Panc1 (cell line): ENCODE data around the gene ZBTB20. TPM values are rescaled to one million over a fixed set of nuclear protein-coding genes. Genes with fewer than 3 reads are reported as not detected.

Experiments
- ATAC-seq: fragments of 200-7000 bp; cut with Tn5 transposase; 2 replicates; pipeline ENCODE4 v1.9.1; 2020; ENCODE audit warnings: mild to moderate bottlenecking, moderate library complexity
- BruUV-seq: library from RNA; stranded (reverse); fragments of 400-500 nt; replicated peaks from 2 replicates; lab custom pipeline; 2021; lab: Mats Ljungman, UMichigan
- CTCF ChIA-PET: fragments of 300-600 bp; sonication (Branson Sonifier 250); formaldehyde crosslinking; loops from one replicate; lab custom pipeline; 2022; ENCODE audit warnings: antibody characterized with exemption; lab: Charles Lee
- POLR2A ChIA-PET: fragments of 300-600 bp; sonication (Branson Sonifier 250); formaldehyde crosslinking; loops from one replicate; lab custom pipeline; 2022; ENCODE audit warnings: antibody characterized with exemption; lab: Charles Lee
- DNase-seq: peaks from one replicate; pipeline ENCODE4 v3.0.0-alpha.2; 2010; ENCODE audit warnings: low read depth, low spot score
- H3K27ac ChIP-seq: 2 replicates; pipeline ENCODE4 v1.5.1; 2011; ENCODE audit warnings: mild to moderate bottlenecking, low read length, inconsistent platforms
- H3K27me3 ChIP-seq: fragments of 200-500 bp; sonication (Bioruptor generic); 2 replicates; pipeline ENCODE4 v1.6.0; 2014; ENCODE audit warnings: low read length, inconsistent platforms; ENCODE audit not compliant: control insufficient read depth, insufficient read depth
- H3K36me3 ChIP-seq: fragments of 200-500 bp; sonication (Bioruptor generic); 2 replicates; pipeline ENCODE4 v1.5.1; 2014; ENCODE audit warnings: inconsistent platforms, mild to moderate bottlenecking, low read length, moderate library complexity; ENCODE audit not compliant: control insufficient read depth, insufficient read depth
- H3K4me1 ChIP-seq: 2 replicates; pipeline ENCODE4 v1.5.1; 2011; ENCODE audit warnings: inconsistent platforms, mild to moderate bottlenecking, low read length, moderate library complexity; ENCODE audit not compliant: control insufficient read depth, insufficient read depth
- H3K4me3 ChIP-seq, 2 experiments: 2 replicates each; pipeline ENCODE4 v1.5.1; 2011 to 2012; ENCODE audit warnings: low read depth in 2 of 2, low read length in 2 of 2, mild to moderate bottlenecking in 2 of 2, inconsistent platforms in 1 of 2, moderate library complexity in 1 of 2
- H3K9me3 ChIP-seq: fragments of 200-500 bp; sonication (Bioruptor generic); 2 replicates; pipeline ENCODE4 v1.5.1; 2014; ENCODE audit warnings: low read depth, mild to moderate bottlenecking, inconsistent platforms, low read length, moderate library complexity; ENCODE audit not compliant: control insufficient read depth, insufficient read depth
- POLR2AphosphoS5 ChIP-seq: IDR thresholded peaks from 2 replicates; pipeline ENCODE4 v1.6.1; 2012; ENCODE audit warnings: mild to moderate bottlenecking, low read depth, low read length, moderate library complexity
- SIN3A ChIP-seq: IDR thresholded peaks from 2 replicates; pipeline ENCODE4 v1.6.1; 2012; ENCODE audit warnings: low read depth, mild to moderate bottlenecking, low read length, moderate library complexity, borderline replicate concordance; ENCODE audit not compliant: insufficient read depth
- TCF7L2 ChIP-seq: IDR thresholded peaks from 2 replicates; pipeline ENCODE4 v1.6.1; 2011; ENCODE audit warnings: mild to moderate bottlenecking, low read depth, low read length, inconsistent platforms
- in situ Hi-C: cut with HindIII; loops from 2 replicates; pipeline ENCODE4 v1.10.0; 2016; ENCODE audit warnings: low sequenced_read_pairs, low pct_unique_long_range_greater_than_20kb
- intact Hi-C: fragments of 100-400 bp; cut with micrococcal nuclease; formaldehyde crosslinking; loops from one replicate; pipeline ENCODE4 v1.10.0; 2022; ENCODE audit not compliant: unreplicated experiment
- total RNA-seq: library from RNA; stranded (reverse); gene quantifications from one replicate; pipeline ENCODE4 v1.2.1, GENCODE V29; 2021; ENCODE audit not compliant: unreplicated experiment
- TF ChIP-seq, protein P1 (sequence below): fragments of 450-650 bp; IDR thresholded peaks from 2 replicates; pipeline ENCODE4 v1.5.1; 2017; ENCODE audit warnings: mild to moderate bottlenecking
- TF ChIP-seq, protein P2 (sequence below), 2 experiments: IDR thresholded peaks; 2 replicates each; pipeline ENCODE4 v1.6.1; 2011 to 2012; ENCODE audit warnings: low read depth in 2 of 2, control low read depth in 1 of 2, low read length in 1 of 2, mild to moderate bottlenecking in 1 of 2, moderate library complexity in 1 of 2; ENCODE audit not compliant: insufficient read depth in 1 of 2

ZBTB20 gene
- total RNA-seq, 1 experiment from 2014 or later, result 4.1 TPM

DNA sequence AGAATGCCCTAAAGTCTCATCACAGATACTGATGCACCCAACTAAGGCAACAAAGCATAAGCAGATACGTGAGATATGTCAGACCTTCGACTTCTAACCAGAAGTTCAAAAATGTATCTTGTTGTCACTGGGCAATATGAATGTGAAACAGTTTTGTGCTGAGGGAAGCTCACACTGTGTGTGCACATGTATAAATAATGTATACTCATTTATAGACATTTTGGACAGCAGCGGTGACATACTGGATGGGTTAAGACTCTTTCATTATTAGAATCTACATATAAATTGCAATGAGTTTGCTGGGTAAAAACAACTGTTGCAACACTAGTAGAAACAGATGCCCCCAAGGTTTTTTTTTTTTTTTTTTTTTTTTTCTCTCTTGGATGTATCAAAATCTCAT is 815.4 kb downstream of the ZBTB20 start:
- no TSS peak for BruUV-seq
- H3K4me3 ChIP-seq, result no peak overlapping the region
- no peak overlapping the region for H3K27ac ChIP-seq
- ATAC-seq, result no peak
- H3K36me3 ChIP-seq, result no peaks in the 10 kb centered on the region
- intact Hi-C loops, result no loop called here
- ChIA-PET CTCF (no interaction called here), POLR2A (no interaction called here)
- in situ Hi-C loops, result no loop called here
- no peak for TF ChIP-seq TCF7L2
- TF ChIP-seq SIN3A, result no peak
- TF ChIP-seq, protein P1, sequence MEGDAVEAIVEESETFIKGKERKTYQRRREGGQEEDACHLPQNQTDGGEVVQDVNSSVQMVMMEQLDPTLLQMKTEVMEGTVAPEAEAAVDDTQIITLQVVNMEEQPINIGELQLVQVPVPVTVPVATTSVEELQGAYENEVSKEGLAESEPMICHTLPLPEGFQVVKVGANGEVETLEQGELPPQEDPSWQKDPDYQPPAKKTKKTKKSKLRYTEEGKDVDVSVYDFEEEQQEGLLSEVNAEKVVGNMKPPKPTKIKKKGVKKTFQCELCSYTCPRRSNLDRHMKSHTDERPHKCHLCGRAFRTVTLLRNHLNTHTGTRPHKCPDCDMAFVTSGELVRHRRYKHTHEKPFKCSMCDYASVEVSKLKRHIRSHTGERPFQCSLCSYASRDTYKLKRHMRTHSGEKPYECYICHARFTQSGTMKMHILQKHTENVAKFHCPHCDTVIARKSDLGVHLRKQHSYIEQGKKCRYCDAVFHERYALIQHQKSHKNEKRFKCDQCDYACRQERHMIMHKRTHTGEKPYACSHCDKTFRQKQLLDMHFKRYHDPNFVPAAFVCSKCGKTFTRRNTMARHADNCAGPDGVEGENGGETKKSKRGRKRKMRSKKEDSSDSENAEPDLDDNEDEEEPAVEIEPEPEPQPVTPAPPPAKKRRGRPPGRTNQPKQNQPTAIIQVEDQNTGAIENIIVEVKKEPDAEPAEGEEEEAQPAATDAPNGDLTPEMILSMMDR, result no peak
- TF ChIP-seq, protein P2, sequence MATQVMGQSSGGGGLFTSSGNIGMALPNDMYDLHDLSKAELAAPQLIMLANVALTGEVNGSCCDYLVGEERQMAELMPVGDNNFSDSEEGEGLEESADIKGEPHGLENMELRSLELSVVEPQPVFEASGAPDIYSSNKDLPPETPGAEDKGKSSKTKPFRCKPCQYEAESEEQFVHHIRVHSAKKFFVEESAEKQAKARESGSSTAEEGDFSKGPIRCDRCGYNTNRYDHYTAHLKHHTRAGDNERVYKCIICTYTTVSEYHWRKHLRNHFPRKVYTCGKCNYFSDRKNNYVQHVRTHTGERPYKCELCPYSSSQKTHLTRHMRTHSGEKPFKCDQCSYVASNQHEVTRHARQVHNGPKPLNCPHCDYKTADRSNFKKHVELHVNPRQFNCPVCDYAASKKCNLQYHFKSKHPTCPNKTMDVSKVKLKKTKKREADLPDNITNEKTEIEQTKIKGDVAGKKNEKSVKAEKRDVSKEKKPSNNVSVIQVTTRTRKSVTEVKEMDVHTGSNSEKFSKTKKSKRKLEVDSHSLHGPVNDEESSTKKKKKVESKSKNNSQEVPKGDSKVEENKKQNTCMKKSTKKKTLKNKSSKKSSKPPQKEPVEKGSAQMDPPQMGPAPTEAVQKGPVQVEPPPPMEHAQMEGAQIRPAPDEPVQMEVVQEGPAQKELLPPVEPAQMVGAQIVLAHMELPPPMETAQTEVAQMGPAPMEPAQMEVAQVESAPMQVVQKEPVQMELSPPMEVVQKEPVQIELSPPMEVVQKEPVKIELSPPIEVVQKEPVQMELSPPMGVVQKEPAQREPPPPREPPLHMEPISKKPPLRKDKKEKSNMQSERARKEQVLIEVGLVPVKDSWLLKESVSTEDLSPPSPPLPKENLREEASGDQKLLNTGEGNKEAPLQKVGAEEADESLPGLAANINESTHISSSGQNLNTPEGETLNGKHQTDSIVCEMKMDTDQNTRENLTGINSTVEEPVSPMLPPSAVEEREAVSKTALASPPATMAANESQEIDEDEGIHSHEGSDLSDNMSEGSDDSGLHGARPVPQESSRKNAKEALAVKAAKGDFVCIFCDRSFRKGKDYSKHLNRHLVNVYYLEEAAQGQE (IDR thresholded peaks at IDR 0.05; ENCODE audit: insufficient read depth in 1 of 2, low read depth in 2 of 2, low read length in 1 of 2), result no peak
- no peak for TF ChIP-seq POLR2AphosphoS5
- no peaks in the 10 kb centered on the region for H3K9me3 ChIP-seq
- no peaks in the 10 kb centered on the region for H3K27me3 ChIP-seq
- no peaks in the 10 kb centered on the region for H3K4me1 ChIP-seq
- DNase-seq, result no peak

DNA sequence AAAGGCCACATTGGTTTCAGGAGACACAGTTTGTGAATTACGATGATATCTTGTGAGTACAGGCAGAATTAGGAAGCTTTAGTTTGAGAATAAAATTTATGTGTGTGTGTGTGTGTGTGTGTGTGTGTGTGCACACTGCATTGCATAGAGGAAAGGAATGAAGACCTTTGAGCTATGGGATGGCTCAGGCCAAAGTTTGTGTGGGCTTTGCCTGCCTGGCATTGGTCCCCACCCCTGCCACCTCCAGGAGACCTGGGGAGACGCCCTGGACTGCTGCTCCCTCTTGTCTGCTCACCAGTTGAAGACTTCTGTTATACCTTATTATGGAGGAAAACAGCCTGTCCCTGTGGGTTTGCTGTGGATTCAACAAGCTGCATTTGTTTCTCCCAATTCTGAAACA is 816.1 kb downstream of the ZBTB20 start:
- H3K27me3 ChIP-seq, result no peaks in the 10 kb centered on the region
- no peaks in the 10 kb centered on the region for H3K36me3 ChIP-seq
- no peak for TF ChIP-seq TCF7L2
- TF ChIP-seq POLR2AphosphoS5, result no peak
- TF ChIP-seq, protein P1, result no peak
- TF ChIP-seq SIN3A, result no peak
- TF ChIP-seq, protein P2 (IDR thresholded peaks at IDR 0.05; ENCODE audit: insufficient read depth in 1 of 2, low read depth in 2 of 2, low read length in 1 of 2), result no peak
- intact Hi-C loops (no loop called here), in situ Hi-C loops (no loop called here)
- H3K4me3 ChIP-seq, result no peak overlapping the region
- H3K9me3 ChIP-seq, result no peaks in the 10 kb centered on the region
- ChIA-PET POLR2A (interaction anchor here (0.6 kb wide), 1 partner anchor 17 kb away, joined by 4 read pairs; no protein-coding TSS in a partner anchor), CTCF (no interaction called here)
- no peaks in the 10 kb centered on the region for H3K4me1 ChIP-seq
- DNase-seq (no peak), ATAC-seq (no peak)
- no peak overlapping the region for H3K27ac ChIP-seq
- no TSS peak for BruUV-seq
